Mammary epithelial cell (primary cell): ENCODE measurements around the gene OR6S1.

Experiments used
- EZH2 ChIP-seq: IDR thresholded peaks from 2 replicates; pipeline ENCODE4 v1.6.1; 2012; ENCODE audit warnings: low read length, inconsistent platforms, borderline replicate concordance
- TF ChIP-seq, protein P1 (sequence below), 2 donors: IDR thresholded peaks in 1 of 2; conservative IDR thresholded peaks in 1 of 2; 2 replicates each; pipeline ENCODE4 v1.5.1; 2011 to 2012; ENCODE audit warnings: inconsistent platforms in 2 of 2, low read length in 2 of 2, mild to moderate bottlenecking in 2 of 2, control low read depth in 1 of 2, low read depth in 1 of 2; ENCODE audit not compliant: insufficient read depth in 1 of 2; ENCODE audit errors: extremely low read depth in 1 of 2

- TF ChIP-seq, protein P1, sequence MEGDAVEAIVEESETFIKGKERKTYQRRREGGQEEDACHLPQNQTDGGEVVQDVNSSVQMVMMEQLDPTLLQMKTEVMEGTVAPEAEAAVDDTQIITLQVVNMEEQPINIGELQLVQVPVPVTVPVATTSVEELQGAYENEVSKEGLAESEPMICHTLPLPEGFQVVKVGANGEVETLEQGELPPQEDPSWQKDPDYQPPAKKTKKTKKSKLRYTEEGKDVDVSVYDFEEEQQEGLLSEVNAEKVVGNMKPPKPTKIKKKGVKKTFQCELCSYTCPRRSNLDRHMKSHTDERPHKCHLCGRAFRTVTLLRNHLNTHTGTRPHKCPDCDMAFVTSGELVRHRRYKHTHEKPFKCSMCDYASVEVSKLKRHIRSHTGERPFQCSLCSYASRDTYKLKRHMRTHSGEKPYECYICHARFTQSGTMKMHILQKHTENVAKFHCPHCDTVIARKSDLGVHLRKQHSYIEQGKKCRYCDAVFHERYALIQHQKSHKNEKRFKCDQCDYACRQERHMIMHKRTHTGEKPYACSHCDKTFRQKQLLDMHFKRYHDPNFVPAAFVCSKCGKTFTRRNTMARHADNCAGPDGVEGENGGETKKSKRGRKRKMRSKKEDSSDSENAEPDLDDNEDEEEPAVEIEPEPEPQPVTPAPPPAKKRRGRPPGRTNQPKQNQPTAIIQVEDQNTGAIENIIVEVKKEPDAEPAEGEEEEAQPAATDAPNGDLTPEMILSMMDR (conservative IDR thresholded peaks at IDR 0.05 in 1 of 2, IDR thresholded peaks at IDR 0.05 in 1 of 2; ENCODE audit: extremely low read depth in 1 of 2, insufficient read depth in 1 of 2, low read depth in 1 of 2, low read length in 2 of 2) = no peak
- TF ChIP-seq EZH2 = no peak
Observed at GRCh38 chr14:20659336-20659735, 17.8 kb upstream of the OR6S1 start.
